Liver (tissue), 9 donors: Measurements from ENCODE around the gene NPC2. TPM values are rescaled to one million over a fixed set of nuclear protein-coding genes. Genes with fewer than 3 reads are reported as not detected.
A peak's percentile ranks its signal among the peaks of the same experiment; 100 is the strongest.

ENCODE experiments used
- DNase-seq: peaks from one replicate; pipeline ENCODE4 v3.0.0-alpha.2; 2017; ENCODE audit warnings: low spot score
- H3K27ac ChIP-seq, 2 donors: one replicate each; pipeline ENCODE4 v1.7.0; 2013; ENCODE audit warnings: inconsistent platforms in 2 of 2, low read length in 2 of 2, control low read depth in 1 of 2, low read depth in 1 of 2, mild to moderate bottlenecking in 1 of 2
- H3K27me3 ChIP-seq, 4 donors: one replicate each; pipeline versions ENCODE4 v1.6.1 to v1.7.0; 2013; ENCODE audit warnings: low read length in 3 of 4, inconsistent platforms in 1 of 4, mild to moderate bottlenecking in 1 of 4, moderate library complexity in 1 of 4; ENCODE audit not compliant: control insufficient read depth in 4 of 4, insufficient read depth in 4 of 4
- H3K36me3 ChIP-seq, 4 donors: one replicate each; pipeline versions ENCODE4 v1.6.1 to v1.7.0; 2013; ENCODE audit warnings: low read length in 3 of 4, mild to moderate bottlenecking in 3 of 4, low read depth in 1 of 4, moderate library complexity in 1 of 4; ENCODE audit not compliant: control insufficient read depth in 4 of 4, insufficient read depth in 3 of 4
- H3K4me1 ChIP-seq, 4 donors: one replicate each; pipeline versions ENCODE4 v1.6.1 to v1.7.0; 2013; ENCODE audit warnings: low read length in 3 of 4, mild to moderate bottlenecking in 3 of 4, moderate library complexity in 1 of 4; ENCODE audit not compliant: control insufficient read depth in 4 of 4, insufficient read depth in 4 of 4
- H3K4me3 ChIP-seq, 3 donors: one replicate each; pipeline versions ENCODE4 v1.6.1 to v1.7.0; 2013; ENCODE audit warnings: low read length in 3 of 3, control low read depth in 1 of 3, low read depth in 1 of 3, mild to moderate bottlenecking in 1 of 3
- H3K9ac ChIP-seq, 2 donors: one replicate each; pipeline ENCODE4 v1.7.0; 2013; ENCODE audit warnings: low read length in 2 of 2, mild to moderate bottlenecking in 2 of 2, moderate library complexity in 2 of 2, control low read depth in 1 of 2, low read depth in 1 of 2
- H3K9me3 ChIP-seq, 4 donors: one replicate each; pipeline versions ENCODE4 v1.6.1 to v1.7.0; 2013; ENCODE audit warnings: low read length in 3 of 4; ENCODE audit not compliant: control insufficient read depth in 4 of 4
- EGR1 ChIP-seq, 2 donors: IDR thresholded peaks; 2 replicates each; pipeline ENCODE4 v1.6.1; 2016 to 2018; ENCODE audit warnings: antibody characterized with exemption in 2 of 2, low read depth in 2 of 2
- NR2F2 ChIP-seq: IDR thresholded peaks from 2 replicates; pipeline ENCODE4 v1.6.1; 2016; ENCODE audit warnings: antibody characterized with exemption
- RXRA ChIP-seq, 2 donors: IDR thresholded peaks; 2 replicates each; pipeline ENCODE4 v1.6.1; 2017 to 2018; ENCODE audit warnings: antibody characterized with exemption in 2 of 2, mild to moderate bottlenecking in 1 of 2
- SP1 ChIP-seq: IDR thresholded peaks from 2 replicates; pipeline ENCODE4 v1.6.1; 2018; ENCODE audit warnings: antibody characterized with exemption, mild to moderate bottlenecking
- TAF1 ChIP-seq: conservative IDR thresholded peaks from 2 replicates; pipeline ENCODE4 v1.6.1; 2016; ENCODE audit warnings: antibody characterized with exemption, mild to moderate bottlenecking
- YY1 ChIP-seq: IDR thresholded peaks from 2 replicates; pipeline ENCODE4 v1.6.1; 2016; ENCODE audit warnings: antibody characterized with exemption, mild to moderate bottlenecking
- WGBS: extraction: QIAGEN DNeasy Blood & Tissue Kit; methylation state at CpG from one replicate; pipeline ENCODE4 v1.1.7; 2013; 5-methylcytosine and 5-hydroxymethylcytosine counted together
- polyA plus RNA-seq, 2 donors: library from polyadenylated mRNA; stranded (reverse) in 1 of 2; unstranded in 1 of 2; fragments of 200-250 nt in 1 of 2; fragments of >200 nt in 1 of 2; fragmentation: Nextera tagmentation in 1 of 2; extraction: Ambion mirVana in 1 of 2; gene quantifications; one replicate each; pipeline versions ENCODE4 v1.2.1 to v1.2.3, GENCODE V29; 2013 to 2015
- total RNA-seq, 2 donors: library from RNA; depleted of rRNA; stranded (reverse); fragments of >200 nt; gene quantifications; one replicate each; pipeline ENCODE4 v1.2.3, GENCODE V29; 2014
- TF ChIP-seq, protein P1 (sequence below): IDR thresholded peaks from 2 replicates; pipeline ENCODE4 v1.6.1; 2016; ENCODE audit warnings: antibody characterized with exemption, mild to moderate bottlenecking
- TF ChIP-seq, protein P2 (sequence below): IDR thresholded peaks from 2 replicates; pipeline ENCODE4 v1.6.1; 2016; ENCODE audit warnings: antibody characterized with exemption
- donor health status: healthy.
- donor health status: healthy.
- donor health status: healthy.
- donor health status: healthy.
- donor health status: healthy.

The NPC2 gene
- total and polyA plus RNA-seq, 4 donors = 69.7 to 133 (median 105) TPM

DNA sequence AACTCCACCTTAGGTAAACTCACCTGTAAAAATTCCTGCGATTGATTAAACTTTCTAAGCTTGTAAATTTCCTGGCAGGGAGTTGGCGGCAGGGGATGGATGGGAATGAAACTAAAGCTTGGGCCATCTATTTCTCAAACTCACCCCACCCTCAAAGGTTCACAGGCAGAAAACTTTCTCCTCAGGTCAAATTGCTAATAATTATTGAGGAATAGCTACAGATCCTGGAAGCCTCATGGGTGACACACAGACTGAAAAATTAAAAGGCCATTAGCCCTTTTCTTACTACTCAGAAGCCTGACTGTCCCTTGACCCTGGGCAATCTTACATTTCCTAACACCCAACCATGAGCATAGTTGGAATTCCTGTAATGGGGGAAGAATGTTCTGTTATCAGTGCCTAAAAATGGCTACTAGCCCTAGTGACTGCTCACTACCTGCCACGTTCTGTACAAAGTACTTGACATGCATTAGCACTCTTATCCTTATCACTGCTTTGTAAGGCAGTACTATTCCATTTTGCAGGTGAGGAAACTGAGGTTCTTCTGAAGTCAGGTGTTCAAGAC, 54.7 kb downstream of the NPC2 start:
- Histone ChIP-seq H3K4me3 (no peak overlapping the region), H3K36me3 (no peaks in the 10 kb centered on the region), H3K9ac (no peak overlapping the region), H3K27me3 (no peaks in the 10 kb centered on the region), H3K27ac (no peak overlapping the region), H3K9me3 (no peaks in the 10 kb centered on the region), H3K4me1 (peaks cover 0 to 18% (median 6%) of the 10 kb centered on the region in 4 donors)
- DNase-seq = no peak
- TF ChIP-seq, protein P1, sequence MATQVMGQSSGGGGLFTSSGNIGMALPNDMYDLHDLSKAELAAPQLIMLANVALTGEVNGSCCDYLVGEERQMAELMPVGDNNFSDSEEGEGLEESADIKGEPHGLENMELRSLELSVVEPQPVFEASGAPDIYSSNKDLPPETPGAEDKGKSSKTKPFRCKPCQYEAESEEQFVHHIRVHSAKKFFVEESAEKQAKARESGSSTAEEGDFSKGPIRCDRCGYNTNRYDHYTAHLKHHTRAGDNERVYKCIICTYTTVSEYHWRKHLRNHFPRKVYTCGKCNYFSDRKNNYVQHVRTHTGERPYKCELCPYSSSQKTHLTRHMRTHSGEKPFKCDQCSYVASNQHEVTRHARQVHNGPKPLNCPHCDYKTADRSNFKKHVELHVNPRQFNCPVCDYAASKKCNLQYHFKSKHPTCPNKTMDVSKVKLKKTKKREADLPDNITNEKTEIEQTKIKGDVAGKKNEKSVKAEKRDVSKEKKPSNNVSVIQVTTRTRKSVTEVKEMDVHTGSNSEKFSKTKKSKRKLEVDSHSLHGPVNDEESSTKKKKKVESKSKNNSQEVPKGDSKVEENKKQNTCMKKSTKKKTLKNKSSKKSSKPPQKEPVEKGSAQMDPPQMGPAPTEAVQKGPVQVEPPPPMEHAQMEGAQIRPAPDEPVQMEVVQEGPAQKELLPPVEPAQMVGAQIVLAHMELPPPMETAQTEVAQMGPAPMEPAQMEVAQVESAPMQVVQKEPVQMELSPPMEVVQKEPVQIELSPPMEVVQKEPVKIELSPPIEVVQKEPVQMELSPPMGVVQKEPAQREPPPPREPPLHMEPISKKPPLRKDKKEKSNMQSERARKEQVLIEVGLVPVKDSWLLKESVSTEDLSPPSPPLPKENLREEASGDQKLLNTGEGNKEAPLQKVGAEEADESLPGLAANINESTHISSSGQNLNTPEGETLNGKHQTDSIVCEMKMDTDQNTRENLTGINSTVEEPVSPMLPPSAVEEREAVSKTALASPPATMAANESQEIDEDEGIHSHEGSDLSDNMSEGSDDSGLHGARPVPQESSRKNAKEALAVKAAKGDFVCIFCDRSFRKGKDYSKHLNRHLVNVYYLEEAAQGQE = no peak
- no peak for TF ChIP-seq RXRA (IDR thresholded peaks at IDR 0.05)
- TF ChIP-seq TAF1 = no peak
- TF ChIP-seq YY1 = no peak
- TF ChIP-seq, protein P2, sequence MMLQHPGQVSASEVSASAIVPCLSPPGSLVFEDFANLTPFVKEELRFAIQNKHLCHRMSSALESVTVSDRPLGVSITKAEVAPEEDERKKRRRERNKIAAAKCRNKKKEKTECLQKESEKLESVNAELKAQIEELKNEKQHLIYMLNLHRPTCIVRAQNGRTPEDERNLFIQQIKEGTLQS = no peak
- WGBS = 67% methylated on average over 3 of the region's 3 CpGs

GRCh38 chr14:74437496-74438053, 55.5 kb downstream of the NPC2 start:
- Histone ChIP-seq H3K27me3 (no peaks in the 10 kb centered on the region), H3K4me3 (no peak overlapping the region), H3K9ac (no peak overlapping the region), H3K27ac (no peak overlapping the region), H3K4me1 (peaks cover 0 to 11% (median 3%) of the 10 kb centered on the region in 4 donors), H3K9me3 (no peaks in the 10 kb centered on the region), H3K36me3 (no peaks in the 10 kb centered on the region)
- no peak for DNase-seq
- 34% methylated on average over 3 of the region's 3 CpGs for WGBS
- TF ChIP-seq SP1 = no peak
- no peak for TF ChIP-seq NR2F2
- TF ChIP-seq, protein P1 = peak; percentile 97

DNA sequence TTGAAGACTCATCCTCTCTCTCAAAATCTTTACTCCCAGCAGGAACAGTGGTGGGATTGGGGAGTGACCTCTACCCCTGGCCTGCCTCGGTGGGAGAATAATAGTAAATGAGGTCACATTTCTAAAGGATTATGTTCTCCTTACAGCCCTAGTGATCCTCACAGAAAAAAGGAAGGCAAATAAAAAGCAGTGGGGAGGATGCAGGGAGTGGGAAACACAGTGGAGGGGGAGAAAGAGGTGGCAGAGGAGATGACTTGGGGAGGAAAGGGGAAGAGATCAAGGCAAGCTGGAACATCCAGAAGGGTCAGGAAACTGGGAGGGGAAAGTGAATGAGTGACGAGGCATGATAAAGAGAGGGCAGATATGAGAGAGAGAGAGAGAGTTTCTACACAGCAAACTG, 58.8 kb downstream of the NPC2 start:
- no peaks in the 10 kb centered on the region for H3K4me1 ChIP-seq
- H3K4me3 ChIP-seq = no peak overlapping the region
- no peaks in the 10 kb centered on the region for H3K9me3 ChIP-seq
- no peaks in the 10 kb centered on the region for H3K27me3 ChIP-seq
- WGBS = 43% methylated on average over 2 of the region's 2 CpGs
- no peak overlapping the region for H3K27ac ChIP-seq
- no peak for DNase-seq
- no peak for TF ChIP-seq EGR1 (IDR thresholded peaks at IDR 0.05; ENCODE audit: low read depth in 2 of 2)
- H3K36me3 ChIP-seq = no peaks in the 10 kb centered on the region
- H3K9ac ChIP-seq = no peak overlapping the region
